GM12878 (cell line): Measurements from ENCODE around the gene RAB34. TPM values are rescaled to one million over a fixed set of nuclear protein-coding genes. Genes with fewer than 3 reads are reported as not detected.

Source experiments
- ATF7 ChIP-seq: fragments of 450-650 bp; IDR thresholded peaks from 2 replicates; pipeline ENCODE4 v1.6.1; 2016; ENCODE audit warnings: low read depth, mild to moderate bottlenecking
- BHLHE40 ChIP-seq, 2 experiments: fragments of 450-650 bp in 1 of 2; IDR thresholded peaks; 2 replicates each; pipeline ENCODE4 v1.6.1; 2011 to 2017; ENCODE audit warnings: low read depth in 2 of 2, borderline replicate concordance in 1 of 2, improper control_type of control experiment in 1 of 2, low read length in 1 of 2, mild to moderate bottlenecking in 1 of 2
- CHD1 ChIP-seq: IDR thresholded peaks from 2 replicates; pipeline ENCODE4 v1.6.1; 2012; ENCODE audit warnings: low read depth, low read length, improper control_type of control experiment
- CREM ChIP-seq: IDR thresholded peaks from 2 replicates; pipeline ENCODE4 v1.6.1; 2014; ENCODE audit warnings: antibody characterized with exemption, low read depth
- DPF2 ChIP-seq: fragments of 450-650 bp; IDR thresholded peaks from 2 replicates; pipeline ENCODE4 v1.6.1; 2017; ENCODE audit warnings: mild to moderate bottlenecking
- EP300 ChIP-seq, 2 experiments: fragments of 150-350 bp in 1 of 2; IDR thresholded peaks; 2 replicates each; pipeline ENCODE4 v1.6.1; 2011 to 2012; ENCODE audit warnings: low read depth in 2 of 2, low read length in 2 of 2, borderline replicate concordance in 1 of 2, improper control_type of control experiment in 1 of 2, inconsistent platforms in 1 of 2; ENCODE audit not compliant: control insufficient read depth in 1 of 2
- IKZF2 ChIP-seq, 2 experiments: fragments of 450-650 bp; IDR thresholded peaks; 2 replicates each; pipeline ENCODE4 v1.6.1; 2017; ENCODE audit warnings: mild to moderate bottlenecking in 2 of 2, moderate library complexity in 2 of 2
- JUNB ChIP-seq: IDR thresholded peaks from 2 replicates; pipeline ENCODE4 v1.6.1; 2016; ENCODE audit warnings: antibody characterized with exemption, mild to moderate bottlenecking
- LARP7 ChIP-seq: fragments of 450-650 bp; IDR thresholded peaks from 2 replicates; pipeline ENCODE4 v1.6.1; 2017; ENCODE audit warnings: mild to moderate bottlenecking
- MTA3 ChIP-seq: IDR thresholded peaks from 2 replicates; pipeline ENCODE4 v1.6.1; 2012; ENCODE audit warnings: low read length, inconsistent platforms, borderline replicate concordance
- NBN ChIP-seq: fragments of 450-650 bp; IDR thresholded peaks from 2 replicates; pipeline ENCODE4 v1.6.1; 2016
- NFIC ChIP-seq: IDR thresholded peaks from 2 replicates; pipeline ENCODE4 v1.6.1; 2012; ENCODE audit warnings: low read depth, mild to moderate bottlenecking, inconsistent platforms, low read length, moderate library complexity
- NR2C1 ChIP-seq: fragments of 450-650 bp; IDR thresholded peaks from 2 replicates; pipeline ENCODE4 v1.6.1; 2017; ENCODE audit warnings: antibody characterized with exemption, mild to moderate bottlenecking, moderate library complexity
- RCOR1 ChIP-seq: conservative IDR thresholded peaks from 2 replicates; pipeline ENCODE4 v1.6.1; 2012; ENCODE audit warnings: low read depth, low read length, improper control_type of control experiment
- RUNX3 ChIP-seq: IDR thresholded peaks from 2 replicates; pipeline ENCODE4 v1.6.1; 2012; ENCODE audit warnings: low read length, inconsistent platforms
- SMARCA5 ChIP-seq: fragments of 450-650 bp; IDR thresholded peaks from 2 replicates; pipeline ENCODE4 v1.6.1; 2017; ENCODE audit warnings: mild to moderate bottlenecking
- SUPT20H ChIP-seq: IDR thresholded peaks from 2 replicates; pipeline ENCODE4 v1.6.1; 2011; ENCODE audit warnings: low read depth, mild to moderate bottlenecking, low read length, moderate library complexity, borderline replicate concordance; ENCODE audit not compliant: control insufficient read depth
- ZZZ3 ChIP-seq: IDR thresholded peaks from 2 replicates; pipeline ENCODE4 v1.6.1; 2011; ENCODE audit warnings: low read depth; ENCODE audit not compliant: control insufficient read depth, insufficient read length
- polyA plus RNA-seq, 11 experiments: library from polyadenylated mRNA; depleted of rRNA in 4 of 11; unstranded in 6 of 11; stranded (reverse) in 5 of 11; fragments of >200 nt; fragmentation: Nextera tagmentation in 4 of 11; fragmentation: Illumina TruSeq in 1 of 11; extraction: Ambion mirVana in 4 of 11; extraction: Trizol in 1 of 11; gene quantifications; 1 replicate in 1 of 11; 2 replicates in 10 of 11; pipeline versions ENCODE4 v1.2.1 to v1.2.3, GENCODE V29; 2011 to 2016; ENCODE audit warnings: inconsistent platforms in 2 of 11, missing spikeins in 2 of 11, low read depth in 1 of 11
- total RNA-seq, 4 experiments: library from RNA; depleted of rRNA in 3 of 4; stranded (reverse); fragments of >200 nt in 3 of 4; fragmentation: Illumina TruSeq in 1 of 4; extraction: Trizol in 1 of 4; gene quantifications; 2 replicates each; pipeline versions ENCODE4 v1.2.1 to v1.2.3, GENCODE V29; 2013 to 2021
- TF ChIP-seq, protein P1 (sequence below): fragments of 450-650 bp; IDR thresholded peaks from 2 replicates; pipeline ENCODE4 v1.6.1; 2017; ENCODE audit warnings: low read depth, mild to moderate bottlenecking, moderate library complexity
- TF ChIP-seq, protein P2 (sequence below): fragments of 450-650 bp; conservative IDR thresholded peaks from 2 replicates; pipeline ENCODE4 v1.6.1; 2017; ENCODE audit warnings: mild to moderate bottlenecking, moderate library complexity
- TF ChIP-seq, protein P3 (sequence below): fragments of 450-650 bp; IDR thresholded peaks from 2 replicates; pipeline ENCODE4 v1.6.1; 2016; ENCODE audit warnings: mild to moderate bottlenecking

Gene RAB34
- total and polyA plus RNA-seq, 10 of the 15 experiments (the other 5 are each of a cell fraction or from before 2014, with no cell fraction given), result 0.37 to 46.4 (median 32.8) TPM

DNA sequence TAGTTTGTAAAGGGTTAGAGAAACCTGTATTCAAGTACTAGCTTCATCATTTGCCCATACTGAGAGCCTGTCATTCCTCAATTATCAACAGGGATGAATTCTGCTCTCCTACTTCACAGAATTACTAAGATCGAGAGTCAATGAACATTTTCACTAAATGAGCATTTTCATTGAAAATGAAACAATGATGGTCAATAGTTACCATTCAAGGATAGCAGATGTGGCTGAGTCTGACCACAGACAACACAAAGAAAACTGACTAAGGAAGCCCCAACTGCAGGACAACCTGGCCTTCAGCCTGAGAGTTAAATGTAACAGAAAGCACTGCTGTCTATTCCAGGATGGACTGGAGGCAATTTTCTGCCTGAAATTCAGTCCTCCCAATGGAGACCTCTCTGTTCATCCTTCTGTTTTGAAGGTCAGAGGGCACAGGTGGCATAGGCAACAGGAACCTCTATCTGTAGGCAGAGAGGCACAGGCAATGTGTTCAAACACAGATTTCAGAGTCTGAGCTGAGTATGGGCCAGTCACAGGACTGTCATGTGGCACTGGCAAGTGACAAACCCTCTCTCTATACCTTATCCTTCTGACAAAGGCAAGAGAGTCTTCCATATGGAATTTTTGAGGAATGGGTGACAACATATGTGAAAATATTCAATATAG lies 45.6 kb upstream of the RAB34 start (continued):
- TF ChIP-seq CREM (peak; percentile 23; the same call in 1 of the 2 replicates), MTA3 (0 out of 2 replicates have a peak, but pooled peaks have one; percentile 71), JUNB (peak; percentile 89), NBN (no peak), CHD1 (no peak), NR2C1 (no peak), BHLHE40 (IDR thresholded peaks at IDR 0.05; ENCODE audit: borderline replicate concordance in 1 of 2, low read depth in 2 of 2, low read length in 1 of 2) (no peak), ATF7 (0 out of 2 replicates have a peak, but pooled peaks have one; percentile 27), DPF2 (0 out of 2 replicates have a peak, but pooled peaks have one; percentile 38), SUPT20H (no peak), NFIC (peak; percentile 73), EP300 (IDR thresholded peaks at IDR 0.05; ENCODE audit: borderline replicate concordance in 1 of 2, control insufficient read depth in 1 of 2, low read depth in 2 of 2, low read length in 2 of 2) (peak in 1 of 2 experiments; percentile 33; a peak in 1 of 4 replicates), RUNX3 (peak; percentile 96), SMARCA5 (peak; percentile 77), RCOR1 (no peak), IKZF2 (IDR thresholded peaks at IDR 0.05) (peak; percentile 49 to 68; a peak in 2 of 4 replicates), LARP7 (peak; percentile 46; the same call in 1 of the 2 replicates), ZZZ3 (no peak)
- TF ChIP-seq, protein P1, sequence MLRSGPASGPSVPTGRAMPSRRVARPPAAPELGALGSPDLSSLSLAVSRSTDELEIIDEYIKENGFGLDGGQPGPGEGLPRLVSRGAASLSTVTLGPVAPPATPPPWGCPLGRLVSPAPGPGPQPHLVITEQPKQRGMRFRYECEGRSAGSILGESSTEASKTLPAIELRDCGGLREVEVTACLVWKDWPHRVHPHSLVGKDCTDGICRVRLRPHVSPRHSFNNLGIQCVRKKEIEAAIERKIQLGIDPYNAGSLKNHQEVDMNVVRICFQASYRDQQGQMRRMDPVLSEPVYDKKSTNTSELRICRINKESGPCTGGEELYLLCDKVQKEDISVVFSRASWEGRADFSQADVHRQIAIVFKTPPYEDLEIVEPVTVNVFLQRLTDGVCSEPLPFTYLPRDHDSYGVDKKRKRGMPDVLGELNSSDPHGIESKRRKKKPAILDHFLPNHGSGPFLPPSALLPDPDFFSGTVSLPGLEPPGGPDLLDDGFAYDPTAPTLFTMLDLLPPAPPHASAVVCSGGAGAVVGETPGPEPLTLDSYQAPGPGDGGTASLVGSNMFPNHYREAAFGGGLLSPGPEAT, result peak; percentile 27; the same call in 1 of the 2 replicates
- TF ChIP-seq, protein P2, sequence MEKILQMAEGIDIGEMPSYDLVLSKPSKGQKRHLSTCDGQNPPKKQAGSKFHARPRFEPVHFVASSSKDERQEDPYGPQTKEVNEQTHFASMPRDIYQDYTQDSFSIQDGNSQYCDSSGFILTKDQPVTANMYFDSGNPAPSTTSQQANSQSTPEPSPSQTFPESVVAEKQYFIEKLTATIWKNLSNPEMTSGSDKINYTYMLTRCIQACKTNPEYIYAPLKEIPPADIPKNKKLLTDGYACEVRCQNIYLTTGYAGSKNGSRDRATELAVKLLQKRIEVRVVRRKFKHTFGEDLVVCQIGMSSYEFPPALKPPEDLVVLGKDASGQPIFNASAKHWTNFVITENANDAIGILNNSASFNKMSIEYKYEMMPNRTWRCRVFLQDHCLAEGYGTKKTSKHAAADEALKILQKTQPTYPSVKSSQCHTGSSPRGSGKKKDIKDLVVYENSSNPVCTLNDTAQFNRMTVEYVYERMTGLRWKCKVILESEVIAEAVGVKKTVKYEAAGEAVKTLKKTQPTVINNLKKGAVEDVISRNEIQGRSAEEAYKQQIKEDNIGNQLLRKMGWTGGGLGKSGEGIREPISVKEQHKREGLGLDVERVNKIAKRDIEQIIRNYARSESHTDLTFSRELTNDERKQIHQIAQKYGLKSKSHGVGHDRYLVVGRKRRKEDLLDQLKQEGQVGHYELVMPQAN, result peak; percentile 51; the same call in 1 of the 2 replicates
- TF ChIP-seq, protein P3, sequence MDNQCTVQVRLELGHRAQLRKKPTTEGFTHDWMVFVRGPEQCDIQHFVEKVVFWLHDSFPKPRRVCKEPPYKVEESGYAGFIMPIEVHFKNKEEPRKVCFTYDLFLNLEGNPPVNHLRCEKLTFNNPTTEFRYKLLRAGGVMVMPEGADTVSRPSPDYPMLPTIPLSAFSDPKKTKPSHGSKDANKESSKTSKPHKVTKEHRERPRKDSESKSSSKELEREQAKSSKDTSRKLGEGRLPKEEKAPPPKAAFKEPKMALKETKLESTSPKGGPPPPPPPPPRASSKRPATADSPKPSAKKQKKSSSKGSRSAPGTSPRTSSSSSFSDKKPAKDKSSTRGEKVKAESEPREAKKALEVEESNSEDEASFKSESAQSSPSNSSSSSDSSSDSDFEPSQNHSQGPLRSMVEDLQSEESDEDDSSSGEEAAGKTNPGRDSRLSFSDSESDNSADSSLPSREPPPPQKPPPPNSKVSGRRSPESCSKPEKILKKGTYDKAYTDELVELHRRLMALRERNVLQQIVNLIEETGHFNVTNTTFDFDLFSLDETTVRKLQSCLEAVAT, result no peak
- TF ChIP-seq, all 136 proteins: peak for 24
